ENCODE results near the gene BHLHA15. TPM values are rescaled to one million over a fixed set of nuclear protein-coding genes. Genes with fewer than 3 reads are reported as not detected.

Gene BHLHA15
- total RNA-seq, 4 donors from 2014 or later, result not detected

DNA sequence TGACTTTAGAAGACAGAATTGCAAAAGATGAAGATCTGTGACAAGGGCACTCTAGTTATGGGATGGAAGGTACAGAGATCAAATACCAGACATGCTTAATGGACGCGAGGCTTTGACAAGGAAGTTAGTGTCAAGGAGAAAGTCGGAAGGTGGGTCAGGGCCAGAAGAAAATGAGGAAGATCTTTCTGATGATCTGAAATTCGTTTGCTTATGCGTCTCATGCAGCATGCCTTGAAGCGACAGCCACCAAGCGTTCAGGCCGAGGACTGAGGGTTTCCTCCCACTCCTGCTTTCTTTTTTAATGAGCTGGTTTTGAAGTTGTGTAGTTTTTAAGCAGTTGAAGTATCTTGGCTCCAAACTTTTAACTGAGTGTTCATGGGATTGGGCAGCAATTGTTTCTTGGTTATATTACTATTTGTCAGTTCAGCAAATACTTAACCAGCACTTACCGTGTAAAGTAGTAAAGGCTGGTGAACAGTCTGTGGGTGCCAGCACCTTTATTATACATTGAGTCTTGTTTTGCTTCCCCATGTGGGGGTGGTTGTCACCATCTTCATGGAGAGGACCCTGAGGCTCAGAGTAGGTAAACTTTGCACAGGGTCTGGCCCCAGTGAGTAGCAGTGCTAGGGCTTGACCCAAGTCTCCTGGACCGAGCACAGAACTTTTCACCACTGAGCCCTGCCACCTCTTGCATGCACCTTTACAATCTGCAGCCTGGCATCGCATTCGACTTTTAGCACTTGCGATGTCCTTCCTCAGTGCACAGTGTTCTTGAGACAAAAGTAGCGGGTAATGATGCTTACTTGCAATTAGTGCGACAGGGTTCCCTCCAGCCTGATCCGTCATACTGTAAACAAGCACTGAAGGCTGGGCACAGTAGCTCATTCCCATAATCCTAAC is 14.3 kb upstream of the BHLHA15 start:
- TF ChIP-seq CTCF (IDR thresholded peaks at IDR 0.05; ENCODE audit: low read depth), result no peak

GRCh38 chr7:98199131-98199530 is 12.1 kb upstream of the BHLHA15 start:
- no peak for TF ChIP-seq CTCF (IDR thresholded peaks at IDR 0.05; ENCODE audit: low read depth)

- TF ChIP-seq CTCF (IDR thresholded peaks at IDR 0.05; ENCODE audit: low read depth), result no peak
These were observed 10.9 kb upstream of the BHLHA15 start for GRCh38 chr7:98200364-98200763.

GRCh38 chr7:98202367-98203195 is 8.7 kb upstream of the BHLHA15 start:
- TF ChIP-seq CTCF (IDR thresholded peaks at IDR 0.05; ENCODE audit: low read depth), result no peak

DNA sequence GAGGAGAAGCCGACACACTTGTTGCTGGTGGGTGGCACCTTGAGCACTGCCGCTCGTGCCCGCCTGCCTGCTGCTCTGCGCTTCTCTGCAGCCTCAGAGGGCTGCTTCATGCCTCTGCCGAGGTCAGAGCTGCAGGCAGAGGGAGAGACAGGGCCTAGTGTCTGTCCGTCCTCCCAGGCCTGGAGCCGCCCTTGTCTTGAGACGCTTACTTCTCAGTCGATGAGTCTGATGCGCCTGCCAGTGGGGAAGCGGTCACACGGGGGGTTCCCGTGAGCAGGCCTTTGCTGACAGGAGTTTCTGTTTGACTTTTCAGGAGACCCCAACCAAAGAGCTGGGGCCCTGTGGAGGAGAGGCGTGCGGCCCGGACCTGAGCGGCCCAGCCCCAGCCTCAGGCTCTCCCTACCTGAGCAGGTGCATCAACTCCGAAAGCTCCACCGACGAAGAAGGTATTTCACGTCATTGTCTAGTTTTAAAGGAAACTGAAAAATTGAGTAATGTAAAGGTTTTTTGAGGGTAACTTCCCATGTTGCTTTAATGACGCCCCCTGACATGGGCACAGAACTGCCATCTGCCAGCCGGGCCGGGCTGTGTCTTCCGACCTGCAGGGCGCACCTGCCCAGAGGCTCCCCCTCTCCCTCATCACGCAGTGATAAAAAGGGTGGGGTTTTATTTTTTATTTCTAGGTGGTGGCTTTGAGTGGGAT is 7.8 kb upstream of the BHLHA15 start:
- TF ChIP-seq CTCF (IDR thresholded peaks at IDR 0.05; ENCODE audit: low read depth), result no peak

- TF ChIP-seq CTCF (IDR thresholded peaks at IDR 0.05; ENCODE audit: low read depth), result no peak
These were observed 7.2 kb upstream of the BHLHA15 start for GRCh38 chr7:98203964-98204605.
